Smooth muscle cell (in vitro differentiated cells): ENCODE measurements around the gene MRAP. TPM values are rescaled to one million over a fixed set of nuclear protein-coding genes. Genes with fewer than 3 reads are reported as not detected.

Source experiments
- DNase-seq: peaks from one replicate; lab custom pipeline; 2025; ENCODE audit not compliant: unreplicated experiment; lab: John Stamatoyannopoulos, UW
- H2AFZ ChIP-seq: fragments of 200-600 bp; sonication (generic); 2 replicates; pipeline ENCODE4 v1.6.0; 2016; ENCODE audit warnings: antibody characterized with exemption, low read depth, mild to moderate bottlenecking
- H3F3A ChIP-seq: fragments of 200-600 bp; sonication (generic); 2 replicates; pipeline ENCODE4 v1.6.0; 2017; ENCODE audit warnings: antibody characterized with exemption, low read depth
- H3K27ac ChIP-seq: fragments of 200-600 bp; sonication (generic); 2 replicates; pipeline ENCODE4 v1.5.1; 2016; ENCODE audit warnings: low read depth, mild to moderate bottlenecking
- H3K27me3 ChIP-seq: fragments of 200-600 bp; sonication (generic); 2 replicates; pipeline ENCODE4 v1.6.1; 2016; ENCODE audit warnings: low read depth, mild to moderate bottlenecking
- H3K36me3 ChIP-seq: fragments of 200-600 bp; sonication (generic); 2 replicates; pipeline ENCODE4 v1.5.1; 2016; ENCODE audit warnings: low read depth
- H3K4me1 ChIP-seq: fragments of 200-600 bp; sonication (generic); 2 replicates; pipeline ENCODE4 v1.5.1; 2016; ENCODE audit warnings: low read depth
- H3K4me2 ChIP-seq: fragments of 200-600 bp; sonication (generic); 2 replicates; pipeline ENCODE4 v1.6.0; 2016; ENCODE audit warnings: mild to moderate bottlenecking
- H3K4me3 ChIP-seq: fragments of 200-600 bp; sonication (generic); 2 replicates; pipeline ENCODE4 v1.5.1; 2016; ENCODE audit warnings: mild to moderate bottlenecking
- H3K79me2 ChIP-seq: fragments of 200-600 bp; sonication (generic); 2 replicates; pipeline ENCODE4 v1.6.0; 2016; ENCODE audit warnings: low read depth, mild to moderate bottlenecking
- H3K9ac ChIP-seq: fragments of 200-600 bp; sonication (generic); 2 replicates; pipeline ENCODE4 v1.6.0; 2016; ENCODE audit warnings: low read depth
- H3K9me3 ChIP-seq: fragments of 200-600 bp; sonication (generic); replicated peaks from 2 replicates; pipeline ENCODE4 v1.5.1; 2016; ENCODE audit warnings: low read depth
- H4K20me1 ChIP-seq: fragments of 200-600 bp; sonication (generic); 2 replicates; pipeline ENCODE4 v1.6.0; 2016; ENCODE audit warnings: low read depth
- CTCF ChIP-seq: fragments of 200-600 bp; sonication (generic); IDR thresholded peaks from 2 replicates; pipeline ENCODE4 v1.5.1; 2017; ENCODE audit warnings: borderline replicate concordance, mild to moderate bottlenecking, antibody characterized with exemption; ENCODE audit not compliant: insufficient read depth, poor library complexity, severe bottlenecking
- WGBS: methylation state at CpG from one replicate; pipeline ENCODE4 v1.1.7; 2016; ENCODE audit warnings: low lambda C conversion rate; 5-methylcytosine and 5-hydroxymethylcytosine counted together
- polyA plus RNA-seq: library from polyadenylated mRNA; unstranded; fragments of >200 nt; fragmentation: Nextera tagmentation; extraction: Ambion mirVana; gene quantifications from 2 replicates; pipeline ENCODE4 v1.2.1, GENCODE V29; 2016
- total RNA-seq: library from RNA; depleted of rRNA; stranded (reverse); fragments of >200 nt; gene quantifications from 2 replicates; pipeline ENCODE4 v1.2.3, GENCODE V29; 2014

The MRAP gene
- total and polyA plus RNA-seq, 2 experiments from 2014 or later, result not detected

GRCh38 chr21:32333953-32334673, 35.5 kb downstream of the MRAP start:
- no peaks in the 10 kb centered on the region for H3K27me3 ChIP-seq
- WGBS, result 98% methylated on average over 19 of the region's 19 CpGs
- H3K4me2 ChIP-seq, result no peak overlapping the region
- no peaks in the 10 kb centered on the region for H3K79me2 ChIP-seq
- H3K36me3 ChIP-seq, result peaks cover 16% of the 10 kb centered on the region
- TF ChIP-seq CTCF, result no peak
- H2AFZ ChIP-seq, result no peak overlapping the region
- H4K20me1 ChIP-seq, result no peaks in the 10 kb centered on the region
- peaks cover 11% of the 10 kb centered on the region for H3K4me1 ChIP-seq
- no peak overlapping the region for H3K9ac ChIP-seq
- no peaks in the 10 kb centered on the region for H3K9me3 ChIP-seq
- DNase-seq, result no peak
- no peak overlapping the region for H3K4me3 ChIP-seq
- no peaks in the 10 kb centered on the region for H3F3A ChIP-seq
- no peak overlapping the region for H3K27ac ChIP-seq

GRCh38 chr21:32334980-32335531, 36.4 kb downstream of the MRAP start:
- Histone ChIP-seq H3K36me3 (peaks cover 16% of the 10 kb centered on the region), H3K9ac (no peak overlapping the region), H2AFZ (no peak overlapping the region), H3K4me3 (no peak overlapping the region), H3K79me2 (no peaks in the 10 kb centered on the region), H3K4me1 (peaks cover 11% of the 10 kb centered on the region), H3K4me2 (no peak overlapping the region), H3K27ac (no peak overlapping the region), H3K27me3 (no peaks in the 10 kb centered on the region), H4K20me1 (no peaks in the 10 kb centered on the region), H3F3A (no peaks in the 10 kb centered on the region), H3K9me3 (no peaks in the 10 kb centered on the region)
- WGBS, result 89% methylated on average over 12 of the region's 12 CpGs
- DNase-seq, result no peak
- no peak for TF ChIP-seq CTCF

GRCh38 chr21:32335601-32336575, 37.2 kb downstream of the MRAP start:
- no peaks in the 10 kb centered on the region for H3K9me3 ChIP-seq
- TF ChIP-seq CTCF, result no peak
- H3K79me2 ChIP-seq, result no peaks in the 10 kb centered on the region
- no peaks in the 10 kb centered on the region for H4K20me1 ChIP-seq
- no peaks in the 10 kb centered on the region for H3K27me3 ChIP-seq
- no peak overlapping the region for H3K9ac ChIP-seq
- no peak overlapping the region for H3K4me3 ChIP-seq
- H3K4me2 ChIP-seq, result no peak overlapping the region
- no peak for DNase-seq
- no peak overlapping the region for H3K27ac ChIP-seq
- no peaks in the 10 kb centered on the region for H3F3A ChIP-seq
- no peak overlapping the region for H2AFZ ChIP-seq
- peaks cover 17% of the 10 kb centered on the region for H3K36me3 ChIP-seq
- 90% methylated on average over 27 of the region's 27 CpGs for WGBS
- peaks cover 11% of the 10 kb centered on the region for H3K4me1 ChIP-seq
